GM18517 (cell line): Measurements from ENCODE around the gene SDK1.

Experiments used
- ATAC-seq: cut with Tn5 transposase; IDR thresholded peaks from one replicate; pipeline ENCODE4 v1.9.1; 2021; ENCODE audit warnings: mild to moderate bottlenecking, moderate library complexity; ENCODE audit not compliant: unreplicated experiment

The SDK1 gene

GRCh38 chr7:4000139-4000538 lies 699.1 kb downstream of the SDK1 start:
- ATAC-seq: no peak

- ATAC-seq: no peak
These were observed 699.9 kb downstream of the SDK1 start for GRCh38 chr7:4000934-4001333.

- ATAC-seq: no peak
These were observed 700.7 kb downstream of the SDK1 start for GRCh38 chr7:4001742-4002141.

- ATAC-seq: no peak
These were observed 702.5 kb downstream of the SDK1 start for GRCh38 chr7:4003503-4003902.

- no peak for ATAC-seq
These were observed 705.6 kb downstream of the SDK1 start for GRCh38 chr7:4006687-4007086.

- ATAC-seq: no peak
These were observed 708.4 kb downstream of the SDK1 start for GRCh38 chr7:4009211-4010060.

- ATAC-seq: no peak
These were observed 709.1 kb downstream of the SDK1 start for GRCh38 chr7:4010061-4010605.

- no peak for ATAC-seq
These were observed 710.0 kb downstream of the SDK1 start for GRCh38 chr7:4010923-4011656.

GRCh38 chr7:4013793-4014192 lies 712.7 kb downstream of the SDK1 start:
- no peak for ATAC-seq

GRCh38 chr7:4014346-4015050 lies 713.4 kb downstream of the SDK1 start:
- no peak for ATAC-seq

- ATAC-seq: no peak
These were observed 714.3 kb downstream of the SDK1 start for GRCh38 chr7:4015371-4015770.

GRCh38 chr7:4015996-4016395 lies 714.9 kb downstream of the SDK1 start:
- no peak for ATAC-seq

- ATAC-seq: no peak
These were observed 716.0 kb downstream of the SDK1 start for GRCh38 chr7:4017081-4017480.

GRCh38 chr7:4017785-4018184 lies 716.7 kb downstream of the SDK1 start:
- ATAC-seq: no peak

- ATAC-seq: no peak
These were observed 717.7 kb downstream of the SDK1 start for GRCh38 chr7:4018601-4019316.

- ATAC-seq: no peak
These were observed 719.0 kb downstream of the SDK1 start for GRCh38 chr7:4020086-4020485.

GRCh38 chr7:4021413-4021812 lies 720.4 kb downstream of the SDK1 start:
- no peak for ATAC-seq

- ATAC-seq: no peak
These were observed 721.2 kb downstream of the SDK1 start for GRCh38 chr7:4022265-4022664.

- no peak for ATAC-seq
These were observed 722.5 kb downstream of the SDK1 start for GRCh38 chr7:4023502-4023901.

- no peak for ATAC-seq
These were observed 723.1 kb downstream of the SDK1 start for GRCh38 chr7:4024133-4024532.

GRCh38 chr7:4024806-4025205 lies 723.8 kb downstream of the SDK1 start:
- ATAC-seq: no peak
